ENCODE measurements around the gene NINL.

- no peak for TF ChIP-seq EZH2 (IDR thresholded peaks at IDR 0.05; ENCODE audit: borderline replicate concordance, low read length)
- TF ChIP-seq CTCF (IDR thresholded peaks at IDR 0.05; ENCODE audit: low read length), result no peak
These were observed 99.5 kb downstream of the NINL start for GRCh38 chr20:25485872-25486271.

Measured in OCI-LY1 (cell line).